Peyer's patch (tissue), 4 donors: ENCODE data around the gene CTBP1. TPM values are rescaled to one million over a fixed set of nuclear protein-coding genes. Genes with fewer than 3 reads are reported as not detected.

Experiments
- DNase-seq, 3 donors: peaks; one replicate each; pipeline ENCODE4 v3.0.0-alpha.2; 2017 to 2019
- H3K27ac ChIP-seq, 4 donors: fragments of 200-600 bp; sonication (generic); one replicate each; pipeline ENCODE4 v1.5.1; 2016 to 2019
- H3K27me3 ChIP-seq, 2 donors: fragments of 200-600 bp; sonication (generic); one replicate each; pipeline ENCODE4 v1.5.1; 2019
- H3K36me3 ChIP-seq, 3 donors: fragments of 200-600 bp; sonication (generic); one replicate each; pipeline ENCODE4 v1.5.1; 2016 to 2019
- H3K4me1 ChIP-seq, 4 donors: fragments of 200-600 bp; sonication (generic); one replicate each; pipeline ENCODE4 v1.5.1; 2016 to 2019
- H3K4me3 ChIP-seq, 4 donors: fragments of 200-600 bp; sonication (generic); 1 replicate in 3 of 4; 2 replicates in 1 of 4; pipeline ENCODE4 v1.5.1; 2016 to 2019; ENCODE audit warnings: mild to moderate bottlenecking in 1 of 4
- H3K9me3 ChIP-seq, 4 donors: fragments of 200-600 bp; sonication (generic); one replicate each; pipeline ENCODE4 v1.5.1; 2016 to 2019; ENCODE audit warnings: mild to moderate bottlenecking in 1 of 4
- POLR2A ChIP-seq, 2 donors: fragments of 450-650 bp; IDR thresholded peaks; one replicate each; pipeline ENCODE4 v1.5.1; 2017; ENCODE audit warnings: antibody characterized with exemption in 2 of 2, mild to moderate bottlenecking in 2 of 2, moderate library complexity in 2 of 2
- total RNA-seq, 4 donors: library from RNA; depleted of rRNA; stranded (reverse); fragments of >200 nt; gene quantifications; one replicate each; pipeline ENCODE4 v1.1.0, GENCODE V29; 2016
- TF ChIP-seq, protein P1 (sequence below), 6 experiments: fragments of 450-650 bp in 4 of 6; fragments of 200-600 bp in 2 of 6; sonication (generic) in 1 of 6; IDR thresholded peaks; one replicate each; pipeline ENCODE4 v1.5.1; 2017 to 2019; ENCODE audit warnings: antibody characterized with exemption in 6 of 6, mild to moderate bottlenecking in 3 of 6, moderate library complexity in 1 of 6

CTBP1 gene
- total RNA-seq, 4 donors from 2014 or later: 245 to 371 (median 288) TPM

DNA sequence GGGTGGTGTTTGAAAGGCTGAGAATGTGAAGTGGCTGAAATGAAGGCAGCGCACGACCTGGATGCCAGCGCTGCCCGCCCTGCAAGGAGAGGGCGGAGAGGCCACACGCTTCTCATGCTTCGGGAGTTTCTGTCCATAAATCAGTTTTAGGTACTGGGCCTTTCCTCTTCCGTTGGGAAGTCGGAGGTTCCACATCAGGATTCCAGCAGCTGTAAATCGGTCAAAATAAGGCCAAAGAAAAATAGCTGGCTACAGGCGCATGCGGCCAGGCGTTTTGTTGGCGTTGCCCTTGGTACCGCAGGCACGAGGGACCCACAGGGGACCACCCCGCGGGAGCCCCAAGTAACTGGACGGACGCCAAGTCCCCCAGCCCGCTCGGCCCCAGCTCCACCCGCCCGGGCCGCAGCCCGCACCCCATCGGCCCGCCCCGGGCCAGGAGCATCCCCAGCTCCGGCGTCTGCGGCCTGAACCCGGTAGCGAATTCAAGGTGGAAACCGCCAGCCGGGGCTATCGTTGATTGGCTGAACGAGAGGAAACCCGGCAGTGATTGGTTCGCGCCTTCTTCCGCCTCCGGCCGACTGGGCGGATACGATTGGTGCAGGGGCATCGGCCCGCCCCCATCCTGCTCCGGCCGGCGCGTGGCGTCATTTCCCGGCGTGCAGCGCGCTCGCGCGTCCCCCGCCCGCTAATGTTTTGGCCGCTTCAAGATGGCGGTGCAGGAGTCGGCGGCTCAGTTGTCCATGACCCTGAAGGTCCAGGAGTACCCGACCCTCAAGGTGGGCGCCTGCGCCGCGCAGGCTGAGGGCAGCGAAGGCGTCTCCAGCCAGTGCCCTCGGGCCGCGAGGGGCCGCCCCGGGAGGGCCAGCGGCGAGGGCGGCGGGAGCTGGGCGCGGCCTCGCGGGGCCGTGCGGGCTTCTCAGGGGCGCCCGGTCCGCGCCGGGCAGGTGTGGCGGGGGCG, 40.6 kb upstream of the CTBP1 start, which contains the start of gene MAEA:
Gene MAEA (plus strand): TSS at position 685 of the 958 bp plus-strand sequence. CDS start 23 bp downstream, at position 708.
- Histone ChIP-seq H3K4me3 (peak within 1 kb of the TSS; percentile 86 to 99 (median 93)), H3K36me3 (peaks cover 0 to 9% (median 0%) of the 10 kb centered on the region in 3 donors), H3K27me3 (no peaks in the 10 kb centered on the region), H3K4me1 (peaks cover 0 to 38% (median 23%) of the 10 kb centered on the region in 4 donors), H3K27ac (peak within 1 kb of the TSS; percentile 88 to 91 (median 90)), H3K9me3 (no peaks in the 10 kb centered on the region)
- TF ChIP-seq, protein P1, sequence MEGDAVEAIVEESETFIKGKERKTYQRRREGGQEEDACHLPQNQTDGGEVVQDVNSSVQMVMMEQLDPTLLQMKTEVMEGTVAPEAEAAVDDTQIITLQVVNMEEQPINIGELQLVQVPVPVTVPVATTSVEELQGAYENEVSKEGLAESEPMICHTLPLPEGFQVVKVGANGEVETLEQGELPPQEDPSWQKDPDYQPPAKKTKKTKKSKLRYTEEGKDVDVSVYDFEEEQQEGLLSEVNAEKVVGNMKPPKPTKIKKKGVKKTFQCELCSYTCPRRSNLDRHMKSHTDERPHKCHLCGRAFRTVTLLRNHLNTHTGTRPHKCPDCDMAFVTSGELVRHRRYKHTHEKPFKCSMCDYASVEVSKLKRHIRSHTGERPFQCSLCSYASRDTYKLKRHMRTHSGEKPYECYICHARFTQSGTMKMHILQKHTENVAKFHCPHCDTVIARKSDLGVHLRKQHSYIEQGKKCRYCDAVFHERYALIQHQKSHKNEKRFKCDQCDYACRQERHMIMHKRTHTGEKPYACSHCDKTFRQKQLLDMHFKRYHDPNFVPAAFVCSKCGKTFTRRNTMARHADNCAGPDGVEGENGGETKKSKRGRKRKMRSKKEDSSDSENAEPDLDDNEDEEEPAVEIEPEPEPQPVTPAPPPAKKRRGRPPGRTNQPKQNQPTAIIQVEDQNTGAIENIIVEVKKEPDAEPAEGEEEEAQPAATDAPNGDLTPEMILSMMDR (IDR thresholded peaks at IDR 0.05): no peak
- peak; percentile 75 to 82 for TF ChIP-seq POLR2A (IDR thresholded peaks at IDR 0.05)
- peak; percentile 94 to 99 (median 99) for DNase-seq

GRCh38 chr4:1288786-1289185, 39.9 kb upstream of the CTBP1 start:
- TF ChIP-seq, protein P1 (IDR thresholded peaks at IDR 0.05): no peak
- no peak for TF ChIP-seq POLR2A (IDR thresholded peaks at IDR 0.05)
- Histone ChIP-seq H3K36me3 (peaks cover 0 to 5% (median 0%) of the 10 kb centered on the region in 3 donors), H3K9me3 (no peaks in the 10 kb centered on the region), H3K27me3 (no peaks in the 10 kb centered on the region), H3K4me3 (peak overlapping the region in 3 of 4 donors; percentile 86 to 99 (median 98)), H3K4me1 (peaks cover 0 to 31% (median 19%) of the 10 kb centered on the region in 4 donors), H3K27ac (peak overlapping the region; percentile 88 to 91 (median 90))
- no peak for DNase-seq

DNA sequence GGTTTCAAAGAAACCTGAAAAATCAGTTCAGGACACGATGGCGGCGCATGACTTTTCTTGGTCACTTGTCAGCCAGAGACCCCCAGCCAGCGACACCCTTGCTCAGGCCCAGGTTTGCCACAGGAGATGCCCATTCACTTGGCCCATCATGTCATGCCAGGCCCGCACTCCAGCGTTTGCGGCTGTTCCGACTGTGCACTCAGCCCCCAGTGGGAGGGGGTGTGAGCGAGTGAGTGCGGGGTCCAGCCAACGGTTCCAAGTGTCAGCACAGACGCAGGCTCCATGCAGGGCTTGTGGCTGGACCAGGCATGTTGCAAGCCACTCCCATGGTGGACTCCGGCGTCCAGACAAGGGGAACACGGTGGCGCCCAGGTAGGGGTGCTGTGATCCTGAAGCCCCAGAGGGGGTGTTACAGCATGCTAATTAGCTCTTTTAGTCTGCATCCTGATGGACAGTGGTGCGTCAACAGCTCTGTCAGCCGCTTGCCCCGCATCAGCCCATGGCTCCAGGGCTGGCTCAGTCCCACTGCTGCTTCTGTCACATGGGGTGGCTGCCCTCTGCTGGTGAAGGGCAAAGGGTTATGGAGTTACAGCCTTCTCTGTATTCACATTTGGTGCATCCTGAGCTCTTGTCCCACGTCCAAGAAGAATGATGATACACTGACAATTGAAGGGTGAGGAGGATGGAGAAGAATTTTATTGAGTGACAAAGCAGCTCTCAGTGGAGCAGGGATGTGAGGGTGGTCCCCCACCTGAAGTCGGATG, 37.0 kb upstream of the CTBP1 start:
- no peak overlapping the region for H3K27ac ChIP-seq
- no peaks in the 10 kb centered on the region for H3K36me3 ChIP-seq
- no peak overlapping the region for H3K4me3 ChIP-seq
- TF ChIP-seq, protein P1 (IDR thresholded peaks at IDR 0.05): peak in 1 of 6 experiments; percentile 7
- no peak for TF ChIP-seq POLR2A (IDR thresholded peaks at IDR 0.05)
- H3K9me3 ChIP-seq: no peaks in the 10 kb centered on the region
- peak in 1 of 3 donors; percentile 48 for DNase-seq
- peaks cover 0 to 12% (median 6%) of the 10 kb centered on the region in 4 donors for H3K4me1 ChIP-seq
- H3K27me3 ChIP-seq: no peaks in the 10 kb centered on the region

GRCh38 chr4:1285151-1285789, 36.3 kb upstream of the CTBP1 start:
- TF ChIP-seq, protein P1 (IDR thresholded peaks at IDR 0.05): no peak
- TF ChIP-seq POLR2A (IDR thresholded peaks at IDR 0.05): no peak
- Histone ChIP-seq H3K27me3 (no peaks in the 10 kb centered on the region), H3K4me1 (peaks cover 0 to 7% (median 3%) of the 10 kb centered on the region in 4 donors), H3K4me3 (no peak overlapping the region), H3K36me3 (no peaks in the 10 kb centered on the region), H3K27ac (no peak overlapping the region), H3K9me3 (no peaks in the 10 kb centered on the region)
- DNase-seq: peak in 2 of 3 donors; percentile 13 to 15

- peak in 2 of 3 donors; percentile 6 to 19 for DNase-seq
- no peak overlapping the region for H3K27ac ChIP-seq
- H3K4me1 ChIP-seq: peaks cover 0 to 3% (median under 1%) of the 10 kb centered on the region in 4 donors
- no peak overlapping the region for H3K4me3 ChIP-seq
- no peaks in the 10 kb centered on the region for H3K9me3 ChIP-seq
- H3K36me3 ChIP-seq: no peaks in the 10 kb centered on the region
- TF ChIP-seq, protein P1 (IDR thresholded peaks at IDR 0.05): no peak
- TF ChIP-seq POLR2A (IDR thresholded peaks at IDR 0.05): no peak
- no peaks in the 10 kb centered on the region for H3K27me3 ChIP-seq
Observed at GRCh38 chr4:1283711-1284110, 34.8 kb upstream of the CTBP1 start.
